Motor neuron (in vitro differentiated cells): ENCODE data around the gene ELK3. TPM values are rescaled to one million over a fixed set of nuclear protein-coding genes. Genes with fewer than 3 reads are reported as not detected.

Experiments
- ATAC-seq, 8 experiments: fragments of 200-7000 bp; cut with Tn5 transposase; replicated peaks in 6 of 8; 2 replicates each; pipeline ENCODE4 v1.8.0; 2021; ENCODE audit warnings: mild to moderate bottlenecking in 8 of 8, moderate library complexity in 8 of 8
- H3K27ac ChIP-seq, 2 donors: fragments of 250-450 bp; sonication (Bioruptor Pico); 2 replicates each; pipeline ENCODE4 v1.9.0; 2021; ENCODE audit warnings: antibody characterized with exemption in 2 of 2, mild to moderate bottlenecking in 2 of 2, moderate library complexity in 1 of 2
- H3K4me1 ChIP-seq, 2 donors: fragments of 250-450 bp; sonication (Bioruptor Pico); replicated peaks in 1 of 2; 2 replicates each; pipeline ENCODE4 v1.6.1; 2021; ENCODE audit warnings: antibody characterized with exemption in 2 of 2, mild to moderate bottlenecking in 2 of 2, moderate library complexity in 1 of 2
- H3K4me3 ChIP-seq, 5 donors: fragments of 250-450 bp; sonication (Bioruptor Pico); 2 replicates each; pipeline ENCODE4 v1.9.0; 2021; ENCODE audit warnings: antibody characterized with exemption in 5 of 5, mild to moderate bottlenecking in 5 of 5, moderate library complexity in 4 of 5
- WGBS, 10 experiments: fragments of 450-650 bp; shearing (Covaris generic); methylation state at CpG; one replicate each; pipeline ENCODE4 v1.0.0; 2022; 5-methylcytosine and 5-hydroxymethylcytosine counted together
- in situ Hi-C, 9 experiments: fragments of 400-800 bp; cut with MboI; loops; one replicate each; pipeline ENCODE4 v1.15.0; 2021; ENCODE audit warnings: low sequenced_read_pairs in 9 of 9, low pct_unique_long_range_greater_than_20kb in 2 of 9; ENCODE audit not compliant: unreplicated experiment in 9 of 9
- total RNA-seq, 8 experiments: library from RNA; unstranded; fragments of 300-600 nt; gene quantifications; 2 replicates each; pipeline versions ENCODE4 v1.2.3 to v1.2.4, GENCODE V29; 2022

ELK3 gene
- total RNA-seq, 8 experiments from 2014 or later: 0.92 to 30.7 (median 4.5) TPM

GRCh38 chr12:96223411-96224218 is 29.4 kb downstream of the ELK3 start:
- WGBS, 10 experiments: 75 to 100% (median 87%) methylated on average over 2 to 12 of the region's 16 CpGs
- H3K4me3 ChIP-seq: no peak overlapping the region
- H3K27ac ChIP-seq: no peak overlapping the region
- ATAC-seq: no peak
- peaks cover 9 to 20% of the 10 kb centered on the region in 2 donors for H3K4me1 ChIP-seq
- in situ Hi-C loops: loop anchor here in 5 of 9 experiments (25.0 kb wide), 2 partner anchors 161 to 289 kb away; no protein-coding TSS in a partner anchor

GRCh38 chr12:96224219-96224615 is 30.0 kb downstream of the ELK3 start:
- Histone ChIP-seq H3K4me3 (no peak overlapping the region), H3K27ac (no peak overlapping the region), H3K4me1 (peaks cover 9 to 20% of the 10 kb centered on the region in 2 donors)
- peak in 1 of 8 experiments; percentile 15 for ATAC-seq
- 85 to 100% (median 95%) methylated on average over 1 to 8 of the region's 8 CpGs; no CpG with 5 or more reads in 1 of the 10 experiments for WGBS, 10 experiments
- in situ Hi-C loops: loop anchor here in 5 of 9 experiments (25.0 kb wide), 2 partner anchors 162 to 288 kb away; no protein-coding TSS in a partner anchor

DNA sequence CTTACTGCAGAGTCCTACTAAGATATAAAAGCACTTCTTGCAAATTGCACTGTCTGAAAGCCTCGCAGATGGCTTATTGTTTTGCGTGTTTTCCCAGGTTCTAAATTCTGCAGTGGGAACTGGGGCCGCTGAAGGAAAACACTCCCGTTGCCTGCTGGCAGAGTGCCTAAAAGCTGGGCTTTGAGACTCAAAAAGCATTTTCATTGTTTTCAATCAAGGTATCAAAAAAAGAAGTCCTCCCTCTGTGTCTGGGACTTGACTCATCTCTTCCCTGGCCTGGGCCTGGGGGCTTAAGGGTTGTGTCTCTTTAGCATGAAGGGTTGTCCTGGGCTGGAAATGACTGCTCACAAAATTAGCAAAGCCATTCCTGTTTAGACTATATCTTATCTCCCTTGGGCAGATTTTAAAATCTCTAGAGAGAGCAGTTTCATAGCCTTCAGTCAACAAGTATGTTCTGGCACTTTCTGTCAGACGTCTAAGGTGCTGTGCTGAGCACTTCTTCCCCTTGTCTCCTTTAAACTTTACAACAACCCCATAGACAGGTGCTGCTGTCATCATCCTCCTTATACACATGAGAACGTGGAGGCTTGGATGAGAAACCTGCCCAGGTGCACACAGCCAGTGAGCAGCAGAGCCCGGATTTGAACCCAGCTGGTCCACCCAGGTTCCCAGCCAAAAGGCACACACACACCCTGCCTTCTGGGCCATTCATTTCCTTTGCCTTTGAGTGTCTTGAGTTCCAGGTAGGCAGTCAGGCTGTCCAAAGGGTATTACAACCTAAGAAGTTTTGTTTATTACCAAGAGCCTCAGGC is 31.1 kb downstream of the ELK3 start:
- no peak overlapping the region for H3K27ac ChIP-seq
- WGBS, 10 experiments: 29 to 88% (median 53%) methylated on average over 1 to 5 of the region's 7 CpGs; no CpG with 5 or more reads in 1 of the 10 experiments
- in situ Hi-C loops: no loop called here
- no peak overlapping the region for H3K4me3 ChIP-seq
- H3K4me1 ChIP-seq: peaks cover 9 to 20% of the 10 kb centered on the region in 2 donors
- ATAC-seq: peak in 7 of 8 experiments; percentile 27 to 91 (median 79)

DNA sequence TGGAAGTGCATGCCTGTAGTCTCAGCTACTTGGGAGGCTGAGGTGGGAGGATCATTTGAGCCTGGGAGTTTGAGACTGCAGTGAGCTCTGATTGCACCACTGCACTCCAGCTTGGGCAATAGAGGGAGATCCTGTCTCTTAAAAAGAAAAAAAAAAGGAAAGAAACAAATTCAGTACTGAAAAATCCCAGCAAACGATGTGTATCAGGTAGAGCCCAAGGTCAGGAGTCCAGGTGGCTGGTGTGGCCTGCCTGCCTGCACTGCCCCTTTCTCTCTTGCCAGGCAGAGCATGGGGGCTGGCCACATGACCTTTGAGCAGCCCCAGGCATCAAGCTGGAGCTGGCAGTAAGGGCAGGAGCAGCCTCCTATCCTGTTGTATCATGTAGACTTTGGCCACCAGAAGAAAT is 31.8 kb downstream of the ELK3 start:
- WGBS, 10 experiments: 88 to 100% (median 100%) methylated on average over 1 of the region's 1 CpG; no CpG with 5 or more reads in 5 of the 10 experiments
- ATAC-seq: no peak
- no peak overlapping the region for H3K4me3 ChIP-seq
- peaks cover 9 to 20% of the 10 kb centered on the region in 2 donors for H3K4me1 ChIP-seq
- H3K27ac ChIP-seq: no peak overlapping the region
- in situ Hi-C loops: no loop called here

DNA sequence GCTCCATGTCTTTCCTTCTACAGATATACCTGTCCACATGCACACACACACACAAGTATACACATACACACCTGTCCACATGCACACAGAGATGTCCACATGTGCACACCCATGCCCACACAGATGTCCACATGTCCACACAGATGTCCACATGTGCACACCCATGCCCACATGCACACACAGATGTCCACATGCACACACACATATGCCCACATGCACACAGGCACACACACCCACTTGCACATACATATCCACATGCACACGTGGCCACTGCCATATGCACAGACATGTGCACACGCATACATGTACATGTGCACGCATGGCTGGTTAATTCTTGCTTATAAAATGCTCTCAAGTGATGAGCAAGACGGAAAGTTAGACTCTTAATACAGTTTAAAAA is 32.2 kb downstream of the ELK3 start:
- no peak for ATAC-seq
- 83 to 100% (median 93%) methylated on average over 2 to 4 of the region's 4 CpGs; no CpG with 5 or more reads in 2 of the 10 experiments for whole genome bisulfite sequencing, 10 experiments
- no peak overlapping the region for H3K4me3 ChIP-seq
- H3K27ac ChIP-seq: no peak overlapping the region
- in situ Hi-C loops: no loop called here
- H3K4me1 ChIP-seq: peaks cover 9 to 20% of the 10 kb centered on the region in 2 donors

DNA sequence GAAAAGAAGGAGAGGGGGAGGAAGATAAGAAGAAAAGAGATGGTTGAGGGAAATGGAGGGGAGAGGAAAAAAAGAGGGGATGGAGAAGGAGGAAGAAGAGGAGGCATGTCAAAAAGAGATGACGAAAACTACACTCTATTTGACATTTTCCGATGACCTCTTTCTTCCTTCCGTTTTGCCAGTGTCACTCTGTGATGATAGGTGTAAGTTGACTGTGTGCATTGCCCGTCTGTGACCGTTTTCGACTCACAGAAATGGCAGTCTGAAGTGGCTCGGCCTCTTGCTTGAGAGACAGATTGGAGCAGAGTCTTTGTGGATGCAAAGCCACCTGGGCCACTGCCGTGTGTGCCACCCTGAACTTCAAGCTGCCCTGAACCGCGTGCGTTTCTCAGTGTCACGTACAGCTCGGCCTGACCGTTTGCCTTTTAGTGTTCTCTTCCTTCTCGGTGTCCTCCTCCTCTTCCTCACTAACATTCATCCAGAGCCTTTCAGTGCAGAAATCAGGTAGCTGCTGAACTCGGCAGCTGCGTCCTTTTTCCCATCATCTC is 32.7 kb downstream of the ELK3 start:
- no peak overlapping the region for H3K4me3 ChIP-seq
- 83 to 100% (median 93%) methylated on average over 1 to 16 of the region's 17 CpGs for WGBS, 10 experiments
- H3K27ac ChIP-seq: no peak overlapping the region
- no peak for ATAC-seq
- in situ Hi-C loops: no loop called here
- peaks cover 9 to 20% of the 10 kb centered on the region in 2 donors for H3K4me1 ChIP-seq

- no peak for ATAC-seq
- Histone ChIP-seq H3K27ac (no peak overlapping the region), H3K4me3 (no peak overlapping the region), H3K4me1 (peaks cover 9 to 20% of the 10 kb centered on the region in 2 donors)
- 78 to 100% (median 90%) methylated on average over 1 to 10 of the region's 12 CpGs; no CpG with 5 or more reads in 3 of the 10 experiments for WGBS, 10 experiments
- in situ Hi-C loops: no loop called here
Observed at GRCh38 chr12:96227365-96228106, 33.4 kb downstream of the ELK3 start.

- no peak for ATAC-seq
- Histone ChIP-seq H3K4me3 (no peak overlapping the region), H3K4me1 (peaks cover 9 to 23% of the 10 kb centered on the region in 2 donors), H3K27ac (no peak overlapping the region)
- WGBS, 10 experiments: 76 to 96% (median 85%) methylated on average over 2 to 10 of the region's 12 CpGs
- in situ Hi-C loops: no loop called here
Observed at GRCh38 chr12:96228566-96229248, 34.5 kb downstream of the ELK3 start.

DNA sequence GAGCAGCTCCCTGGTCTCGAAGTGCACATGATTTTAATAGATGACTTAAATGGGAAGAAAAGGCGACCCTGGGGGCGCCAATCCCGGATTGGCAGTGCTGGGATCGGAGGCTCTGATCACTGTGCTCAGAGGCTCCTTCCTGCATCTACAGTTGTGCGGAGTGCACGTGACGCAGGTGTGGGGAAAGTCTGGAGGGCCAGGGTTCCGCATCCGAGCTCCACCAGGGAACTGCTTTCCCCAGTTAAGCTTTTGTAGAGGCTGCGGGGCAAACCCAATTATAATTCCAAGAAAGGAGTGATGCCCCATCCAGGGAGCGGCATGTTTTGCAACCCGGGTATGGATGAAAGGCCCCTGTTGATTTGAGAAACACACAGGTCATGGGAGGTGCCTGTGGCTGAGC is 36.5 kb downstream of the ELK3 start:
- H3K27ac ChIP-seq: no peak overlapping the region
- in situ Hi-C loops: no loop called here
- H3K4me3 ChIP-seq: no peak overlapping the region
- H3K4me1 ChIP-seq: peaks cover 0 to 6% of the 10 kb centered on the region in 2 donors
- WGBS, 10 experiments: 40 to 100% (median 93%) methylated on average over 1 to 12 of the region's 13 CpGs; no CpG with 5 or more reads in 4 of the 10 experiments
- ATAC-seq: no peak

DNA sequence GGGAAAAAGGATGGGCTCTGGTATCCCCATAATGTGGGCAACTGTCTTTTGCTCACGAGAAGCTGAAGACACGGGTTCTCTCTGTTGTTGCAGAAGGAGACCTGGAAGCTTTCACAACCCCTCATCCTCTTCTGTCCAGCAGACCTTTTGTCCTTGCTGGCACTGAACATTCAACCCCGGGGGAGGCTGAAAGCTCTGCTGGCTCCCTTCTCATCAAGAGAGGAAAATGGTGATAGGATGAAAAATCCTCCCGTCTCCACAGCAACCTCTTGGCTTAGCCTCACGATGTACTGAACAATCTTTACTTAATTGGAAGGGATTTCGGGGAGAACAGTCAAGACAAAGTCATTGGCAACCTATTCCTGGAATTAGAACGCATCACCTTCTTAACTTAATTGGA is 39.0 kb downstream of the ELK3 start:
- ATAC-seq: no peak
- in situ Hi-C loops: no loop called here
- H3K27ac ChIP-seq: no peak overlapping the region
- peaks cover 0 to 5% of the 10 kb centered on the region in 2 donors for H3K4me1 ChIP-seq
- 34 to 100% (median 85%) methylated on average over 1 to 6 of the region's 7 CpGs; no CpG with 5 or more reads in 2 of the 10 experiments for WGBS, 10 experiments
- no peak overlapping the region for H3K4me3 ChIP-seq

DNA sequence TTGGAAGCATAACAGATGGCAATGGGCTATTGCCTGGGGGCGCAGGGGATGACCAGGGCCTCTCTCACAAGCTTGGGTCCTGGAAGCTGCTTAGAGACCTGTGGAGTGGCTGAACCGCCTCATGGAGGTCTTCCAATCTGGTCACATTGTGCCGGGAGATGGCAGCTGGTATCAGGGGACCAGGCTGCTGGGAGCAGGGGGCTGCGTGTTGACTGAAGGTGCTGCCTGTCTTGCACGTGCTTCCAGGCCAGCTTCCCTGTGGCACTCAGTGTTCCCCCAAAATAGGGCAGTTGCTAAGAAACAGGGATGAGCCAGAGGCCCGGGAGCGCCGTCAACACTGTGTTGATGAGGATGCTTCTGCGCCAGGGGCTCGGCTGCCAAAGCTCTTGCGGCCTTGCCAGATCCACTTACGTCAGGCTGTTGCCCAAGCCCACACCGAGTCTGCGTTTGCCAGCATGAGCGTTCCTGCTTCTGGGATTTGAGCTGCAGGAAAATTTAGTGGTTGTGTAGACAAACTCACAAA is 39.8 kb downstream of the ELK3 start:
- ATAC-seq: peak in 3 of 8 experiments; percentile 11 to 53 (median 17)
- in situ Hi-C loops: no loop called here
- no peak overlapping the region for H3K4me3 ChIP-seq
- 20 to 100% (median 91%) methylated on average over 1 to 6 of the region's 15 CpGs; no CpG with 5 or more reads in 5 of the 10 experiments for WGBS, 10 experiments
- peaks cover 0 to 5% of the 10 kb centered on the region in 2 donors for H3K4me1 ChIP-seq
- no peak overlapping the region for H3K27ac ChIP-seq
